Mucosa of rectum (tissue), 2 donors: ENCODE data around the gene OCIAD1.
"Not testable (repeated sequence)": the region's sequence is repeated elsewhere in the genome, so short reads cannot be mapped to it uniquely, and the experiment has no call there.

ENCODE experiments used
- H3K27ac ChIP-seq, 2 donors: one replicate each; pipeline ENCODE4 v1.7.0; 2013; ENCODE audit warnings: inconsistent platforms in 2 of 2, low read depth in 2 of 2, low read length in 2 of 2
- H3K27me3 ChIP-seq, 2 donors: one replicate each; pipeline ENCODE4 v1.7.0; 2013; ENCODE audit warnings: low read length in 2 of 2; ENCODE audit not compliant: control insufficient read depth in 2 of 2, insufficient read depth in 2 of 2
- H3K36me3 ChIP-seq, 2 donors: one replicate each; pipeline ENCODE4 v1.7.0; 2013; ENCODE audit warnings: low read length in 2 of 2; ENCODE audit not compliant: control insufficient read depth in 2 of 2, insufficient read depth in 2 of 2
- H3K4me1 ChIP-seq, 2 donors: one replicate each; pipeline ENCODE4 v1.7.0; 2013; ENCODE audit warnings: low read length in 2 of 2, mild to moderate bottlenecking in 1 of 2; ENCODE audit not compliant: control insufficient read depth in 2 of 2, insufficient read depth in 2 of 2
- H3K4me3 ChIP-seq, 2 donors: one replicate each; pipeline ENCODE4 v1.7.0; 2013; ENCODE audit warnings: low read length in 2 of 2
- H3K9ac ChIP-seq, 2 donors: one replicate each; pipeline ENCODE4 v1.7.0; 2013; ENCODE audit warnings: low read length in 2 of 2, low read depth in 1 of 2, mild to moderate bottlenecking in 1 of 2
- H3K9me3 ChIP-seq, 2 donors: one replicate each; pipeline ENCODE4 v1.7.0; 2013; ENCODE audit warnings: low read length in 2 of 2; ENCODE audit not compliant: control insufficient read depth in 2 of 2
- donor health status: healthy.
- donor health status: Normal muscosa, but diverticular disease.

Gene OCIAD1

DNA sequence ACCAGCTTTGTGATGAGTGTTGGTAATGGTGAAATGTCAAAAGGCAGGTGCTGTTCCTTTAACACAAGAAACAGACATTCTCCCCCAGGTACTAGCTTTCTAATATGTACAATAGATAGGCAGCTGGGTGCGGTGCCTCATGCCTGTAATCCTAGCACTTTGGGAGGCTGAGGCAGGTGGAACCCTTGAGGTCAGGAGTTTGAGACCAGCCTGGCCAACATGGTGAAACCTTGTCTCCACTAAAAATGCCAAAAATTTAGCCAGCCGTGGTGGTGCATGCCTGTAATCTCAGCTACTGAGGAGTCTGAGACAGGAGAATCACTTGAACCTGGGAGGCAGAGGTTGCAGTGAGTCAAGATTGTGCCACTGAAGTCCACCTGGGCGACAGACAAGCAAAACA is 50.8 kb downstream of the OCIAD1 start:
- H3K9ac ChIP-seq = not testable (repeated sequence)

GRCh38 chr4:48889750-48890149 is 58.9 kb downstream of the OCIAD1 start:
- H3K36me3 ChIP-seq = peaks cover 22 to 24% of the 10 kb centered on the region in 2 donors
- H3K4me1 ChIP-seq, H3K9ac ChIP-seq, H3K27me3 ChIP-seq, H3K27ac ChIP-seq, H3K9me3 ChIP-seq, H3K4me3 ChIP-seq: not testable (repeated sequence)

More for the DNA sequence above, 50.8 kb downstream of the OCIAD1 start:
- H3K4me3 ChIP-seq, H3K27me3 ChIP-seq, H3K27ac ChIP-seq, H3K4me1 ChIP-seq, H3K36me3 ChIP-seq, H3K9me3 ChIP-seq: not testable (repeated sequence)

DNA sequence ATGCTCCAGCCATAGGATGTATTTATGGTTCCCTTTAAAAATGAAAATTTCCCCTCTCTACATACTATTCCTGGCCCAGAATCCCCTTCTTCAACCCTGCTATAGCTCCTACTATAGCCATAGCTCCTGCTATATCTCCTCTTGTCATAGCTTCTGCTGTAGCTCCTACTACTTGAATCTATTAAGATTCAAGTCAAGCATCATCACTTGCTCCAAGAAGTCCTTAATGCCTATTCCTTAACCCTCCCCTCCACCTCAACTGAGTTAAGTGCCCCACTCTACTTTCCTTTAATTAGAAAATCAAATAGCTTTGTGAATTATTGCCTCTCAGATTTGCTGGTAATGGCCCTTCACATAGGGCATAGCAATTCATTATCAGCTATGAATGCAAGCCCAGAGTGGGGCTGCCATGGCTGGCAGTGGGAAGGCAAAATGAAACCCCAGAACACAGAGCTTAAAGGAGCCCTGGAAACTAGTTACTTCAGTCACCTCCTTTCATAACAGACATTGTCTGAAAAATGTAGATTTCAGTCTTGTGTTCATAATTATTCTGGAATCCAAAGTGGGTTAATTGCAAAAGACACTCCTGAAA is 60.2 kb downstream of the OCIAD1 start:
- H3K27me3 ChIP-seq = no peaks in the 10 kb centered on the region
- no peak overlapping the region for H3K9ac ChIP-seq
- H3K9me3 ChIP-seq = no peaks in the 10 kb centered on the region
- no peak overlapping the region for H3K4me3 ChIP-seq
- no peak overlapping the region for H3K27ac ChIP-seq
- no peaks in the 10 kb centered on the region for H3K4me1 ChIP-seq
- H3K36me3 ChIP-seq = peaks cover 22 to 35% of the 10 kb centered on the region in 2 donors

- no peak overlapping the region for H3K9ac ChIP-seq
- peaks cover 41 to 49% of the 10 kb centered on the region in 2 donors for H3K36me3 ChIP-seq
- no peaks in the 10 kb centered on the region for H3K27me3 ChIP-seq
- no peak overlapping the region for H3K27ac ChIP-seq
- H3K4me3 ChIP-seq = no peak overlapping the region
- H3K4me1 ChIP-seq = no peaks in the 10 kb centered on the region
- H3K9me3 ChIP-seq = no peaks in the 10 kb centered on the region
Measured at GRCh38 chr4:48896845-48897244, 66.0 kb downstream of the OCIAD1 start.

DNA sequence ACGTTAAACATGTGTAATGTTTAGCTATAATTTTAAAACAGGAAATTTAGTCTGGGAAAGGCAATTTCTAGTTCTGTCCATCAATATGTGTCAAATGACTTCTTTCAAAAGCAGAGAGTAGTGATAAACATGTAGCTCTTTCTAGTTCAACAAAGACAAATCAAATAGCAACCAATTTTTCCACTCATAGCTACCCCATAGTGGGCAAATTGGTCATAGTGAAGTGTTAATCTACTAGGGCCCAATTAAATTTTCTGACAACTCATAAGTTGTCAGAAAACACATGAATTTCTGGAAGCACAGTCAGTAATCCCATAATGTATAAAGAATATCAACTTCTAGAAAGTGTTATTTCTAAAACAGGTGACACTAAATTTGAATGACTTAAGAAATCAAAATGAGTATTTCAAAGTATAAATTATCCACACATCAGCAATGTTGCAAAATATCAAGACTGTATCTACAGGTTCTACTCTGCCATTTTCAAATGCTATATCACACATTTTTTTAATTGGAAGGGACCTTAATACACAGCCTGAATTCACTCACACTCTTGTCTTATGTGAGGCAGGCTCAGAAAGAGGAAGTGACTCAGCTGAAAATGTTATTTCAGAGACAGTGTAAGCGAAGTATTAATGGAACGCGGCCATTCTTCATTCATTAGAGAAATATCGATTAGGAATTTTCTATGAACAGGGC is 68.0 kb downstream of the OCIAD1 start:
- Histone ChIP-seq H3K4me1 (peaks cover 0 to 7% of the 10 kb centered on the region in 2 donors), H3K9ac (no peak overlapping the region), H3K36me3 (peaks cover 30 to 45% of the 10 kb centered on the region in 2 donors), H3K9me3 (no peaks in the 10 kb centered on the region), H3K27ac (no peak overlapping the region), H3K4me3 (no peak overlapping the region), H3K27me3 (no peaks in the 10 kb centered on the region)

GRCh38 chr4:48899432-48899749 is 68.5 kb downstream of the OCIAD1 start:
- H3K4me1 ChIP-seq = peaks cover 0 to 7% of the 10 kb centered on the region in 2 donors
- H3K27ac ChIP-seq = no peak overlapping the region
- peaks cover 34 to 47% of the 10 kb centered on the region in 2 donors for H3K36me3 ChIP-seq
- no peak overlapping the region for H3K4me3 ChIP-seq
- no peaks in the 10 kb centered on the region for H3K9me3 ChIP-seq
- H3K9ac ChIP-seq = no peak overlapping the region
- H3K27me3 ChIP-seq = no peaks in the 10 kb centered on the region

- no peak overlapping the region for H3K27ac ChIP-seq
- H3K36me3 ChIP-seq = peaks cover 35 to 44% of the 10 kb centered on the region in 2 donors
- no peaks in the 10 kb centered on the region for H3K27me3 ChIP-seq
- H3K4me1 ChIP-seq = peaks cover 2 to 9% of the 10 kb centered on the region in 2 donors
- H3K4me3 ChIP-seq = no peak overlapping the region
- H3K9ac ChIP-seq = no peak overlapping the region
- H3K9me3 ChIP-seq = no peaks in the 10 kb centered on the region
Measured at GRCh38 chr4:48899950-48900349, 69.1 kb downstream of the OCIAD1 start.

DNA sequence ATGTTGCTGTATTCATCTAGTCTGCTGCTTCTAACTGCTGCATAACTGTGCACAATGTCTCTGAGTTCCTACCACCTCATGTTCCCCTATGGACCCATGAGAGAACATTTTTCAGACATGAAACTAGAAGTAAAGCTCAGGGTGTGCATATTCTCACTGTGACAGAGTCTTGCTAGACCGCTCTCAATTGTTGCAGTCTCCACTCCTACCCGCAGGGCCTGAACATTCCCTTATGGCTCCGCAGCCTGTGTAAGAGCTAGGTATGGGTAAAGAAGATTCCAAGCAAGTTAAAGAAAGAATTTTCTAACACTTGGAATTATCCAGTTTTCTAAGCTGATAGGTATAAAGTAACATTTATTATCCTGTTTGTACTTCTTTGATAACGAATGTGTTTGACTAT is 70.3 kb downstream of the OCIAD1 start:
- Histone ChIP-seq H3K4me1 (peaks cover 11 to 18% of the 10 kb centered on the region in 2 donors), H3K9ac (no peak overlapping the region), H3K27me3 (no peaks in the 10 kb centered on the region), H3K27ac (no peak overlapping the region), H3K9me3 (no peaks in the 10 kb centered on the region), H3K4me3 (no peak overlapping the region), H3K36me3 (peaks cover 34 to 35% of the 10 kb centered on the region in 2 donors)

DNA sequence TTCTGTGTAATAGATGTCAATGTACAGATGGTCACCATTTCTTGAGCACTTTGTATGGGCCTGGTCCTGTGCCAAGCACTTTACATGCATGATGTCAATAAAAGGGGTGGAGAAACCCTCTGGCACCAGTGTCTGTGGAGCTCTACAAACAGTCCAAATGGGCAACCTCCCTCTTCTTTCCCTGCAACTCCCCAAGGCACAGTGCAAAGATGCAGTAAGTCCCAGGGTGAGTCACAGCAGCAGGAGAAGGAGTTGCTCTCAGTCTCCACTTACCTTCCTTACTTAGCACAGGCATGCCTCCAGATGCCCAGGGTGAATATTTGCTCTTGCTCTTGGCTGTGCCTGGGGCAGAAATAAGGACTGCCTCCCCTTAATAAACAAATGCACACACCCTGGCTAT is 71.4 kb downstream of the OCIAD1 start:
- Histone ChIP-seq H3K4me1 (peaks cover 11 to 23% of the 10 kb centered on the region in 2 donors), H3K27me3 (no peaks in the 10 kb centered on the region), H3K4me3 (no peak overlapping the region), H3K9me3 (no peaks in the 10 kb centered on the region), H3K36me3 (peaks cover 27 to 31% of the 10 kb centered on the region in 2 donors), H3K27ac (no peak overlapping the region), H3K9ac (no peak overlapping the region)

GRCh38 chr4:48904101-48904500 is 73.2 kb downstream of the OCIAD1 start:
- peaks cover 11 to 23% of the 10 kb centered on the region in 2 donors for H3K4me1 ChIP-seq

More at GRCh38 chr4:48904101-48904500, 73.2 kb downstream of the OCIAD1 start:
- H3K9me3 ChIP-seq = no peaks in the 10 kb centered on the region
- no peaks in the 10 kb centered on the region for H3K27me3 ChIP-seq
- H3K27ac ChIP-seq = no peak overlapping the region
- peaks cover 17 to 24% of the 10 kb centered on the region in 2 donors for H3K36me3 ChIP-seq
- no peak overlapping the region for H3K4me3 ChIP-seq
- no peak overlapping the region for H3K9ac ChIP-seq
